ENCODE data around the gene DLX1. TPM values are rescaled to one million over a fixed set of nuclear protein-coding genes. Genes with fewer than 3 reads are reported as not detected.

Gene DLX1
- total and polyA plus RNA-seq, 2 experiments from 2014 or later: not detected

GRCh38 chr2:172134270-172134669 is 49.0 kb downstream of the DLX1 start (continued):
- TF ChIP-seq REST (IDR thresholded peaks at IDR 0.05; ENCODE audit: unreplicated experiment) (no peak), ETS1 (IDR thresholded peaks at IDR 0.05) (no peak)

GRCh38 chr2:172135446-172135845 is 50.1 kb downstream of the DLX1 start:
- Histone ChIP-seq H4K20me1 (replicated peaks; ENCODE audit: insufficient read depth) (no peaks in the 10 kb centered on the region), H3K79me2 (replicated peaks; ENCODE audit: insufficient read depth) (no peaks in the 10 kb centered on the region), H3K4me1 (ENCODE audit: insufficient read depth) (peaks cover 30% of the 10 kb centered on the region), H3K4me3 (no peak overlapping the region), H3F3A (replicated peaks; ENCODE audit: low read depth) (no peaks in the 10 kb centered on the region), H2AFZ (no peak overlapping the region), H3K27ac (ENCODE audit: low read depth) (no peak overlapping the region), H3K27me3 (ENCODE audit: insufficient read depth) (peaks cover 29% of the 10 kb centered on the region), H3K36me3 (ENCODE audit: insufficient read depth) (no peaks in the 10 kb centered on the region), H3K9me2 (ENCODE audit: insufficient read depth) (no peaks in the 10 kb centered on the region), H3K4me2 (no peak overlapping the region)
- ATAC-seq (no peak), DNase-seq (ENCODE audit: low spot score) (no peak)
- Mint-ChIP-seq H3K9me3 (peaks cover 11% of the 10 kb centered on the region; the same call in 1 of the 3 replicates), H3K4me1 (peaks cover 21% of the 10 kb centered on the region), H3K27me3 (ENCODE audit: insufficient read depth, low read depth, poor library complexity) (peaks cover 26% of the 10 kb centered on the region), H3K4me3 (no peak overlapping the region), H3K27ac (no peak overlapping the region), H3K36me3 (ENCODE audit: low read depth) (peaks cover 3% of the 10 kb centered on the region)
- TF ChIP-seq POLR2AphosphoS5 (IDR thresholded peaks at IDR 0.05; ENCODE audit: low read depth) (no peak), EZH2 (IDR thresholded peaks at IDR 0.05; ENCODE audit: low read depth, unreplicated experiment) (no peak), ZNF114 (CRISPR knock-in tag; IDR thresholded peaks at IDR 0.05) (no peak), STAT1 (IDR thresholded peaks at IDR 0.05; ENCODE audit: unreplicated experiment) (no peak), ZNF462 (CRISPR knock-in tag; IDR thresholded peaks at IDR 0.05) (no peak), CTCF (conservative IDR thresholded peaks at IDR 0.05; ENCODE audit: low read depth in 2 of 2) (no peak), JUNB (IDR thresholded peaks at IDR 0.05; ENCODE audit: unreplicated experiment) (no peak), NANOG (IDR thresholded peaks at IDR 0.05; ENCODE audit: borderline replicate concordance) (no peak), CREB1 (CRISPR knock-in tag; IDR thresholded peaks at IDR 0.05; ENCODE audit: low read depth) (no peak), ETS1 (IDR thresholded peaks at IDR 0.05) (no peak)

All from GM23338 (cell line).